GM12878 (cell line): ENCODE measurements around the gene ANKMY1. TPM values are rescaled to one million over a fixed set of nuclear protein-coding genes. Genes with fewer than 3 reads are reported as not detected.
"Not testable (repeated sequence)": the region's sequence is repeated elsewhere in the genome, so short reads cannot be mapped to it uniquely, and the experiment has no call there.

Source experiments
- ATAC-seq: fragments of 200-7000 bp; cut with Tn5 transposase; 3 replicates; pipeline ENCODE4 v1.9.1; 2020; ENCODE audit warnings: mild to moderate bottlenecking, moderate library complexity
- BruUV-seq: library from RNA; stranded (reverse); fragments of 400-500 nt; replicated peaks from 2 replicates; lab custom pipeline; 2021; lab: Mats Ljungman, UMichigan
- CTCF ChIA-PET: fragments of 300-600 bp; sonication (Branson Sonifier 250); formaldehyde crosslinking; extraction: SDS; loops from one replicate; lab custom pipeline; 2021; ENCODE audit warnings: inconsistent platforms; lab: Yijun Ruan, JAX
- POLR2A ChIA-PET: fragments of 350-600 bp; formaldehyde crosslinking; extraction: SDS; loops from one replicate; lab custom pipeline; 2021; ENCODE audit warnings: inconsistent platforms; lab: Charles Lee
- RAD21 ChIA-PET: fragments of 300-600 bp; sonication (Branson Sonifier 250); formaldehyde crosslinking; loops from one replicate; lab custom pipeline; 2023; ENCODE audit warnings: antibody characterized with exemption; ENCODE audit not compliant: unreplicated experiment; lab: Charles Lee
- SMC1A ChIA-PET: fragments of 300-600 bp; sonication (Branson Sonifier 250); formaldehyde crosslinking; loops from one replicate; lab custom pipeline; 2023; ENCODE audit not compliant: unreplicated experiment, uncharacterized antibody; lab: Charles Lee
- DNase-seq: peaks from one replicate; pipeline ENCODE4 v3.0.0-alpha.2; 2011; ENCODE audit warnings: low read depth, low spot score
- FAIRE-seq: peaks from 3 replicates; lab custom pipeline; 2011; peaks lifted over from hg19 to GRCh38; lab: Jason Lieb, UNC
- H2AFZ ChIP-seq: 2 replicates; pipeline ENCODE4 v1.6.0; 2011; ENCODE audit warnings: low read depth, low read length, control low read depth; ENCODE audit not compliant: control insufficient read depth
- H3K27ac ChIP-seq: 2 replicates; pipeline ENCODE4 v1.5.1; 2011; ENCODE audit warnings: control low read depth; ENCODE audit not compliant: control insufficient read depth, insufficient read depth
- H3K27me3 ChIP-seq, 2 experiments: replicated peaks in 1 of 2; 2 replicates each; pipeline versions ENCODE4 v1.6.0 to v1.6.1; 2011; ENCODE audit warnings: low read length in 1 of 2; ENCODE audit not compliant: control insufficient read depth in 2 of 2, insufficient read depth in 2 of 2
- H3K36me3 ChIP-seq, 2 experiments: 2 replicates each; pipeline ENCODE4 v1.5.1; 2011; ENCODE audit warnings: low read length in 1 of 2; ENCODE audit not compliant: control insufficient read depth in 2 of 2, insufficient read depth in 2 of 2
- H3K4me1 ChIP-seq: 2 replicates; pipeline ENCODE4 v1.6.1; 2011; ENCODE audit warnings: mild to moderate bottlenecking, low read length, moderate library complexity, mixed read lengths; ENCODE audit not compliant: control insufficient read depth, insufficient read depth
- H3K4me2 ChIP-seq: 2 replicates; pipeline ENCODE4 v1.6.0; 2011; ENCODE audit warnings: control low read depth; ENCODE audit not compliant: control insufficient read depth, insufficient read depth
- H3K4me3 ChIP-seq: fragments of 200-600 bp; sonication (generic); 2 replicates; pipeline ENCODE4 v1.5.1; 2016
- H3K79me2 ChIP-seq: 2 replicates; pipeline ENCODE4 v1.6.0; 2011; ENCODE audit warnings: low read length; ENCODE audit not compliant: control insufficient read depth, insufficient read depth
- H3K9ac ChIP-seq: 2 replicates; pipeline ENCODE4 v1.8.0; 2011; ENCODE audit warnings: low read length, control low read depth, mixed read lengths; ENCODE audit not compliant: control insufficient read depth, insufficient read depth
- H3K9me3 ChIP-seq: replicated peaks from 3 replicates; pipeline ENCODE4 v1.5.1; 2011; ENCODE audit warnings: mild to moderate bottlenecking, low read length; ENCODE audit not compliant: control insufficient read depth, insufficient read depth
- H4K20me1 ChIP-seq: 2 replicates; pipeline ENCODE4 v1.6.0; 2011; ENCODE audit not compliant: control insufficient read depth, insufficient read depth
- CBX3 ChIP-seq: fragments of 200-600 bp; sonication (generic); IDR thresholded peaks from 2 replicates; pipeline ENCODE4 v1.6.1; 2016; ENCODE audit warnings: low read depth, borderline replicate concordance
- FOS ChIP-seq: IDR thresholded peaks from 3 replicates; pipeline ENCODE4 v1.6.1; 2011; ENCODE audit warnings: borderline replicate concordance; ENCODE audit not compliant: insufficient read length; ENCODE audit errors: extremely low read depth
- HDAC6 ChIP-seq: fragments of 200-600 bp; sonication (generic); IDR thresholded peaks from one replicate; pipeline ENCODE4 v1.8.0; 2017; ENCODE audit warnings: antibody characterized with exemption; ENCODE audit not compliant: unreplicated experiment
- KLF5 ChIP-seq: fragments of 450-650 bp; IDR thresholded peaks from 2 replicates; pipeline ENCODE4 v1.6.1; 2014; ENCODE audit warnings: mild to moderate bottlenecking; ENCODE audit not compliant: partially characterized antibody
- SP1 ChIP-seq: IDR thresholded peaks from one replicate; pipeline ENCODE4 v1.6.1; 2011; ENCODE audit warnings: low read depth, low read length
- YBX1 ChIP-seq: fragments of 450-650 bp; IDR thresholded peaks from 2 replicates; pipeline ENCODE4 v1.6.1; 2016; ENCODE audit warnings: antibody characterized with exemption
- ZNF622 ChIP-seq: fragments of 450-650 bp; IDR thresholded peaks from 2 replicates; pipeline ENCODE4 v1.6.1; 2017; ENCODE audit warnings: mild to moderate bottlenecking, inconsistent platforms
- WGBS: methylation state at CpG from one replicate; pipeline ENCODE4 v1.1.6; 2016; ENCODE audit warnings: low lambda C conversion rate; ENCODE audit not compliant: insufficient replicate concordance, insufficient coverage; ENCODE audit errors: missing lambda C conversion rate; 5-methylcytosine and 5-hydroxymethylcytosine counted together
- in situ Hi-C: fragments of 300-500 bp; cut with MboI; formaldehyde crosslinking; loops from 9 replicates; pipeline ENCODE4 v1.14.3; 2018; ENCODE audit warnings: mixed read lengths
- intact Hi-C: fragments of 100-400 bp; cut with micrococcal nuclease; formaldehyde crosslinking; loops from one replicate; pipeline ENCODE4 v1.14.2; 2022; ENCODE audit not compliant: unreplicated experiment
- polyA plus RNA-seq, 11 experiments: library from polyadenylated mRNA; depleted of rRNA in 4 of 11; unstranded in 6 of 11; stranded (reverse) in 5 of 11; fragments of >200 nt; fragmentation: Nextera tagmentation in 4 of 11; fragmentation: Illumina TruSeq in 1 of 11; extraction: Ambion mirVana in 4 of 11; extraction: Trizol in 1 of 11; gene quantifications; 1 replicate in 1 of 11; 2 replicates in 10 of 11; pipeline versions ENCODE4 v1.2.1 to v1.2.3, GENCODE V29; 2011 to 2016; ENCODE audit warnings: inconsistent platforms in 2 of 11, missing spikeins in 2 of 11, low read depth in 1 of 11
- total RNA-seq, 4 experiments: library from RNA; depleted of rRNA in 3 of 4; stranded (reverse); fragments of >200 nt in 3 of 4; fragmentation: Illumina TruSeq in 1 of 4; extraction: Trizol in 1 of 4; gene quantifications; 2 replicates each; pipeline versions ENCODE4 v1.2.1 to v1.2.3, GENCODE V29; 2013 to 2021
- TF ChIP-seq, protein P1 (sequence below), 3 experiments: IDR thresholded peaks in 2 of 3; conservative IDR thresholded peaks in 1 of 3; 2 replicates each; pipeline ENCODE4 v1.5.1; 2011; ENCODE audit warnings: low read depth in 3 of 3, low read length in 3 of 3, mild to moderate bottlenecking in 3 of 3, control low read depth in 2 of 3, moderate library complexity in 2 of 3, inconsistent platforms in 1 of 3, mixed read lengths in 1 of 3; ENCODE audit not compliant: control insufficient read depth in 2 of 3, insufficient read depth in 1 of 3; ENCODE audit errors: extremely low read depth in 1 of 3
- TF ChIP-seq, protein P2 (sequence below): fragments of 450-650 bp; conservative IDR thresholded peaks from 2 replicates; pipeline ENCODE4 v1.6.1; 2017; ENCODE audit warnings: mild to moderate bottlenecking, moderate library complexity

Gene ANKMY1
- total and polyA plus RNA-seq, 10 of the 15 experiments (the other 5 are each of a cell fraction or from before 2014, with no cell fraction given), result 1.1 to 15.3 (median 11.1) TPM

GRCh38 chr2:240539906-240540305 is 17.9 kb downstream of the ANKMY1 start (continued):
- no peak for TF ChIP-seq CBX3
- TF ChIP-seq SP1, result no peak

DNA sequence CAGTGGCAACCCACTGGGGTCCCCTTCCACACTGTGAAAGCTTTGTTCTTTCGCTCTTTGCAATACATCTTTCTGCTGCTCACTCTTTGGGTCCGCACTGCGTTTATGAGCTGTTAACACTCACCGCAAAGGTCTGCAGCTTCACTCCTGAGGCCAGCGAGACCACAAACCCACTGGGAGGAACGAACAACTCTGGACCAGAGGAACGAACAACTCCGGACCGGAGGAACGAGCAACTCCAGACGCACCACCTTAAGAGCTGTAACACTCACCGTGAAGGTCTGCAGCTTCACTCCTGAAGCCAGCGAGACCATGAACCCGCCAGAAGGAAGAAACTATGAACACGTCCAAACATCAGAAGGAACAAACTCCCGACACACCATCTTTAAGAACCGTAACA is 18.7 kb downstream of the ANKMY1 start:
- H3K4me1 ChIP-seq, H4K20me1 ChIP-seq, H3K9ac ChIP-seq, H3K36me3 ChIP-seq, CTCF ChIA-PET, DNase-seq, FAIRE-seq, in situ Hi-C loops, H3K9me3 ChIP-seq, RAD21 ChIA-PET, BruUV-seq, H3K4me2 ChIP-seq, POLR2A ChIA-PET, intact Hi-C loops, H2AFZ ChIP-seq, H3K79me2 ChIP-seq, H3K27ac ChIP-seq, H3K27me3 ChIP-seq, H3K4me3 ChIP-seq, ATAC-seq: not testable (repeated sequence)
- 98% methylated on average over 17 of the region's 17 CpGs for WGBS
- SMC1A ChIA-PET, result interaction anchor here (1.4 kb wide), 1 partner anchor 25 kb away, joined by 4 read pairs; no protein-coding TSS in a partner anchor

DNA sequence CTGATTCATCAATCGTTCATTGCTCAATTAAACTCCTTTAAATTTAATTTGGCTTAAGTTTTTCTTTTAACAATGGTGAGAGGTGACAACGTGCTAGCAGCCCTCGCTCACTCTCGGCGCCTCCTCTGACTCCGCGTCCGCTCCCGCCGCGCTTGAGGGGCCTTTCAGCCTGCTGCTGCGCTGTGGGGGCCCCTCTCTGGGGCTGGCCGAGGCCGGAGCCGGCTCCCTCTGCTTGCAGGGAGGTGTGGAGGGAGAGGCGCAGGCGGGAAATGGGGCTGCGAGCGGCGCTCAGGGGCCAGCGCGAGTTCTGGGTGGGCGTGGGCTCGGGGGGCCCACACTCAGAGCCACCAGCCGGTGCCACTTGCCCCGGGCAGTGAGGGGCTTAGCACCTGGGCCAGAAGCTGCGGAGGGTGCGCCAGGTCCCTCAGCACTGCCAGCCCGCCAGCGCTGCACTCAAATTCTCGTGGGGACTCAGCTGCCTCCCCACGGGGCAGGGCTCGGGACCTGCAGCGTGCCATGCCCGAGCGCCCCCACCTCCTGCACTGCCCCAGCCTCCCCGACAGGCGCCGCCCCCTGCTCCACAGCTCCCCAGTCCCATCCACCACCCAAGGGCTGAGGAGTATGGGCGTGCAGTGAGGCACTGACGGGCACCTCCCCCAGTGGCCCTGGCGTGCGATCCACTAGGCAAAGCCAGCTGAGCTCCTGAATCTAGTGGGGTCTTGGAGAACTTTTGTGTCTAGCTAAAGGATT is 19.6 kb downstream of the ANKMY1 start:
- POLR2A ChIA-PET, result no interaction called here
- H3K36me3 ChIP-seq, result peaks cover 0 to 5% of the 10 kb centered on the region in 2 experiments; a peak in 2 of 4 replicates
- WGBS, result 97% methylated on average over 32 of the region's 43 CpGs
- intact Hi-C loops (no loop called here), in situ Hi-C loops (no loop called here)
- H2AFZ ChIP-seq, result no peak overlapping the region
- no peak for ATAC-seq
- peaks cover 6% of the 10 kb centered on the region; the same call in 2 of the 3 replicates for H3K9me3 ChIP-seq
- SMC1A ChIA-PET, result interaction anchor here (1.4 kb wide), 1 partner anchor 24 kb away, joined by 4 read pairs; no protein-coding TSS in a partner anchor
- H3K4me3 ChIP-seq, result no peak overlapping the region
- RAD21 ChIA-PET, result no interaction called here
- no peaks in the 10 kb centered on the region for H3K79me2 ChIP-seq
- H3K9ac ChIP-seq, result no peak overlapping the region
- no peak for FAIRE-seq
- BruUV-seq, result no TSS peak
- H3K4me1 ChIP-seq, result no peaks in the 10 kb centered on the region
- CTCF ChIA-PET, result no interaction called here
- H4K20me1 ChIP-seq, result no peaks in the 10 kb centered on the region
- H3K27me3 ChIP-seq, result no peaks in the 10 kb centered on the region
- no peak overlapping the region for H3K27ac ChIP-seq
- no peak for DNase-seq
- no peak overlapping the region for H3K4me2 ChIP-seq
- no peak for TF ChIP-seq FOS
- TF ChIP-seq HDAC6, result no peak
- TF ChIP-seq, protein P1, sequence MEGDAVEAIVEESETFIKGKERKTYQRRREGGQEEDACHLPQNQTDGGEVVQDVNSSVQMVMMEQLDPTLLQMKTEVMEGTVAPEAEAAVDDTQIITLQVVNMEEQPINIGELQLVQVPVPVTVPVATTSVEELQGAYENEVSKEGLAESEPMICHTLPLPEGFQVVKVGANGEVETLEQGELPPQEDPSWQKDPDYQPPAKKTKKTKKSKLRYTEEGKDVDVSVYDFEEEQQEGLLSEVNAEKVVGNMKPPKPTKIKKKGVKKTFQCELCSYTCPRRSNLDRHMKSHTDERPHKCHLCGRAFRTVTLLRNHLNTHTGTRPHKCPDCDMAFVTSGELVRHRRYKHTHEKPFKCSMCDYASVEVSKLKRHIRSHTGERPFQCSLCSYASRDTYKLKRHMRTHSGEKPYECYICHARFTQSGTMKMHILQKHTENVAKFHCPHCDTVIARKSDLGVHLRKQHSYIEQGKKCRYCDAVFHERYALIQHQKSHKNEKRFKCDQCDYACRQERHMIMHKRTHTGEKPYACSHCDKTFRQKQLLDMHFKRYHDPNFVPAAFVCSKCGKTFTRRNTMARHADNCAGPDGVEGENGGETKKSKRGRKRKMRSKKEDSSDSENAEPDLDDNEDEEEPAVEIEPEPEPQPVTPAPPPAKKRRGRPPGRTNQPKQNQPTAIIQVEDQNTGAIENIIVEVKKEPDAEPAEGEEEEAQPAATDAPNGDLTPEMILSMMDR (IDR thresholded peaks at IDR 0.05 in 2 of 3, conservative IDR thresholded peaks at IDR 0.05 in 1 of 3; ENCODE audit: control insufficient read depth in 2 of 3, extremely low read depth in 1 of 3, insufficient read depth in 1 of 3, low read depth in 3 of 3, low read length in 3 of 3), result no peak
- no peak for TF ChIP-seq YBX1
- TF ChIP-seq, protein P2, sequence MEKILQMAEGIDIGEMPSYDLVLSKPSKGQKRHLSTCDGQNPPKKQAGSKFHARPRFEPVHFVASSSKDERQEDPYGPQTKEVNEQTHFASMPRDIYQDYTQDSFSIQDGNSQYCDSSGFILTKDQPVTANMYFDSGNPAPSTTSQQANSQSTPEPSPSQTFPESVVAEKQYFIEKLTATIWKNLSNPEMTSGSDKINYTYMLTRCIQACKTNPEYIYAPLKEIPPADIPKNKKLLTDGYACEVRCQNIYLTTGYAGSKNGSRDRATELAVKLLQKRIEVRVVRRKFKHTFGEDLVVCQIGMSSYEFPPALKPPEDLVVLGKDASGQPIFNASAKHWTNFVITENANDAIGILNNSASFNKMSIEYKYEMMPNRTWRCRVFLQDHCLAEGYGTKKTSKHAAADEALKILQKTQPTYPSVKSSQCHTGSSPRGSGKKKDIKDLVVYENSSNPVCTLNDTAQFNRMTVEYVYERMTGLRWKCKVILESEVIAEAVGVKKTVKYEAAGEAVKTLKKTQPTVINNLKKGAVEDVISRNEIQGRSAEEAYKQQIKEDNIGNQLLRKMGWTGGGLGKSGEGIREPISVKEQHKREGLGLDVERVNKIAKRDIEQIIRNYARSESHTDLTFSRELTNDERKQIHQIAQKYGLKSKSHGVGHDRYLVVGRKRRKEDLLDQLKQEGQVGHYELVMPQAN, result no peak
- no peak for TF ChIP-seq KLF5
- no peak for TF ChIP-seq ZNF622
